Embryonic facial prominence (tissue), 1 donor: Measurements from ENCODE around the gene C2orf49.

ENCODE experiments used
- DNase-seq: peaks from one replicate; pipeline ENCODE4 v3.0.0-alpha.2; 2016; ENCODE audit errors: extremely low spot score

C2orf49 gene

GRCh38 chr2:105337122-105338019 is at the start of gene C2orf49:
C2orf49 (plus strand) TSS chr2:105337540; CDS start chr2:105337588, 48 bp downstream.
- DNase-seq: peak; percentile 90

- DNase-seq: no peak
These were observed 49.6 kb upstream of the C2orf49 start for GRCh38 chr2:105287692-105288091.

- DNase-seq: no peak
These were observed 49.2 kb upstream of the C2orf49 start for GRCh38 chr2:105288133-105288532.

- DNase-seq: no peak
These were observed 46.2 kb upstream of the C2orf49 start for GRCh38 chr2:105290981-105291660.

GRCh38 chr2:105291981-105292380 is 45.4 kb upstream of the C2orf49 start:
- no peak for DNase-seq

- peak; percentile 23 for DNase-seq
These were observed 43.3 kb upstream of the C2orf49 start for GRCh38 chr2:105294046-105294445.

DNA sequence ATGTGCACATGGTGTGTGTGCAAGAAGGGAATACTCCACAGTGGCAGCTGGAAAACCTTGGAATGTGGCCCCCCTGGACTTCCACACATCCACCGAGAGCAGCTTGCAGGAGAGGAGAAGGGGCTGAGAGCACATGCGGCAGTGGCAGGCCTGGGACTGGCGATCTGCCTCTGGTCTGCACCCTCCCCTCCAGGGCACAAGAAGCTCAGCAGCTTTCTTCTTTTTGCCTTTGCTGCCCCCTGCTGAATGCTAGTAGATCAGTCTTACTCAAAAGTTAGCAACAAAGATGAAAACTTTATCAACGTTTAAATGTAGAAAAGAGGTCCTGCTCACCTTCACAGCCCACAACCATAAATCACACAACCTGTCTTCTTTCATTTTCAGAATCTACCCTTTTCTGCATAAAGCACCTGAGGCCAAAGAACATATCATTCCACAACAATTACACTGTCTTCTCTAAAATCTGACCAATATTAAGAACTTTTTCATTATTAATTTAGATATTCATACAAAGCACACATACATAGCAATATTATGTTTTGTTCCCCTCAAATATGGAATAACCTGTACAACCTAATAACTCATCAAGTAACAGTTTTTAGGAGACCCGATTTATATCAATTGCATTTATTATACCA is 42.4 kb upstream of the C2orf49 start:
- peak; percentile 31 for DNase-seq

DNA sequence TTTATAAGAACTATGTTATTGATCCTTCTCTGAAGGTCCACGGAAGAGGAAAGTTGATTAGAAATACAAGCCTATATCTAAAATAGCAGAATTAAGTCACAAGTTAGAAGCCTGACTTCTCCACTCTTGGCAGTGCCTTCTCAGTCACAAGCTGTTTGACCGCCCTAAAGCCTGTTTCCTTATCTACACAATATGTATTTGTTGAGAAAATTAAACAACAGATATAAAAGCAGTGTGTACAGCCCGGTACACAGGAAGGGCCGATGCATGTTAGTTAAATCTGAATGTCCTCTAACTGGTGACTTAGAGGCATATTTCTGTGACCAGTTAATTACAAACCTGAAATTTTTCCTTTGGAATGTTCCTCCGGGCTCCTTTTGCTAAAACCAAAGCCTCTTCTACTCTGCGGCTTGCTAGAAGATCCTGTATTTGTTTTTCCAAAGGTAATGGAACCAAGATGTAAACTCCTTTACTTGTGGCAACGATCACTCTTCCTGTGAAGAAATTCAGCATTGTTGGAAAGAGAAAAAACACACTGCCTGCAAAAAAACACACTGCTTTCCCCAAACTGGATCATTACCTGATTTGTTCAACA is 41.2 kb upstream of the C2orf49 start:
- no peak for DNase-seq

DNA sequence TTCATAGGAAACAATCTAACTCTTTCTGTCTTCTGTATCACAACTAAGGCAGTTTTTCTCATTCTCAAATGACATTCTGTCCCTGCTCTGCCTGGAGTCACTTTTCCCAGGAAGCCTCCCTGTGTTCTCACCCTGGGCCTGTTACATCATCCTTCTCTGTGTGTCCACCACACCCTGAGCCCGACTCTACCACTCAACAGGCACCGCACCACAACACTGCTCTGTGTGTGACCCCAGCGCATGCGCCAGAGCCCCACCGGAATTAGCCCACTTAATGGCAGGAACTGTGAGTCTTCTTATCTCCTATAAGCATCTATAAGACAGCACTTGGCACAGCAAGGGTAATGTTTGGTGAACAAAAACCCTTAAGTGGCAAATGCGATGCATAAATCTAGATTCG is 40.1 kb upstream of the C2orf49 start:
- DNase-seq: no peak

GRCh38 chr2:105298017-105298416 is 39.3 kb upstream of the C2orf49 start:
- no peak for DNase-seq

DNA sequence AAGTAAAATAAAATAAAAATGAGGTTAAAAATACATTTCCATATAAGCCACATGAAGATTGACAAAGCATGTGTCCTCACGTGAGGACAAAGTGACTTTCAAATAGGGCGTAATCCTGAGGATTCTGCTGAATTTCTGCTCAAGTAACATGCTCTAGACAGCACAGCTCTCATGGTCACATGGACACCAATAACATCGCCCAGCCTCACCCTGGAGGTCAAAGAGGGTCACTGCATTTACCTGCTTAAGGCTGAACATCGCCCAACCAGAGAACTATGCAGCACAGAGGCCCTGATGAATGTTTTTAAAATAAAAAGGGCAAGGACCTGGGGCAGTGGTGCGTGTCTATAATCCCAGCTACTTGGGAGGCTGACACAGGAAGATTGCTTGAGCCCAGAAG is 38.0 kb upstream of the C2orf49 start:
- no peak for DNase-seq

DNA sequence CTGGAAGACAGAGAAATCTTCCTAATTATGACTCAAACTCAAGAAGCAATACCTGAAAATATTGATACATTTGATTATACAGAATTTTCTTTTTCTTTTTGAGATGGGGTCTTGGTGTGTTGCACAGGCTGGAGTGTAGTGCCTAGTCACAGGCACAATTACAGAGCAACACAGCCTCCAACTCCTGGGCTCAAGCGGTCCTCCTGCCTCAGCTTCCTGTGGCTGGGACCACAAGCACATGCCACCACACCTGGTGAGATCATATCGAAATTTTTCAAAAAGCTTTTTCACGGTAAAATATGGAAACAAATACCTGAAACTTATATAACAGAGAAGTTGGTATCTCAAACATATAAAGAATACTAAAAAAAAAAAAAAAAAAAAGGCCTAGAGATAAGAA is 35.7 kb upstream of the C2orf49 start:
- DNase-seq: no peak

GRCh38 chr2:105307146-105307545 is 30.2 kb upstream of the C2orf49 start:
- DNase-seq: no peak

GRCh38 chr2:105307550-105307949 is 29.8 kb upstream of the C2orf49 start:
- DNase-seq: no peak

DNA sequence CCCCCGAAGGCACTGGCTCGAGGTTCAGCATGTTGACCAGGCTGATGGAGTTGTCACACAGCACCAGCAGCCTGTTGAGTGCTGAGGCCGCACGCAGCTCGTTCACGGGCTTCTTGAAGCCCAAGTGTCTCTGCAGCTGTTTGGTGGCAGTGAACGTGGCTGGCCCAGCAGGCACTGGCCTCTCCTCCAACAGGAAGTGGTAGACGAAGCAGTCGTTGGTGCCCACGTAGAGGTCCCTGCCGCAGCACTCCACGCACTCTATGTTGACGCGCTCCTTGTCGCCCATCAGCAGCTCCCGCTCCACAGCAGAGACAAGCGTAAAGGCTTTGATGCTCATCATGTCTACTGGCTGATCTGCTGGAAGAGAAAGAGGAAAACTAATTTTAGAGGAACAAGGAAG is 29.4 kb upstream of the C2orf49 start:
- no peak for DNase-seq

GRCh38 chr2:105308382-105309146 is 28.8 kb upstream of the C2orf49 start:
- DNase-seq: no peak

- no peak for DNase-seq
These were observed 28.2 kb upstream of the C2orf49 start for GRCh38 chr2:105309147-105309545.

GRCh38 chr2:105313877-105314276 is 23.5 kb upstream of the C2orf49 start:
- DNase-seq: no peak

GRCh38 chr2:105315314-105315713 is 22.0 kb upstream of the C2orf49 start:
- DNase-seq: no peak

DNA sequence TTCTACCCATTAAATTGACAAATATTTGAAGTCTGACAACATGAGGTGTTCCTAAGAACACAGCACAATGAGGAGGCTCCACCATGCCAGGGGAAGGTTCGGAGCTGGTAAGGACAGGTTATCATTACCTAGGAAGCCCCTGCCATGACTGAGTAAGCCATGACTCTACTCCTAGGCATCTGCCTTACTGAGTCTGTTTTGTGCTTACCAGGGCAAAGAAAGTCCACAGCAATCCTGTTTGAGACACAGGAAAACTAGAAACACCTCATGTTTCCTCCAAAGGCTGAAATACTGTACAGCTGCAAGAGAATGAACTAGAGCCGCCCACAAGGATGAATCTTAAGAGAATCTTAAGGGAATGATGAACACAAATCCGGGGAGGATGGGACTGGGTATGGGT is 19.4 kb upstream of the C2orf49 start:
- DNase-seq: no peak

DNA sequence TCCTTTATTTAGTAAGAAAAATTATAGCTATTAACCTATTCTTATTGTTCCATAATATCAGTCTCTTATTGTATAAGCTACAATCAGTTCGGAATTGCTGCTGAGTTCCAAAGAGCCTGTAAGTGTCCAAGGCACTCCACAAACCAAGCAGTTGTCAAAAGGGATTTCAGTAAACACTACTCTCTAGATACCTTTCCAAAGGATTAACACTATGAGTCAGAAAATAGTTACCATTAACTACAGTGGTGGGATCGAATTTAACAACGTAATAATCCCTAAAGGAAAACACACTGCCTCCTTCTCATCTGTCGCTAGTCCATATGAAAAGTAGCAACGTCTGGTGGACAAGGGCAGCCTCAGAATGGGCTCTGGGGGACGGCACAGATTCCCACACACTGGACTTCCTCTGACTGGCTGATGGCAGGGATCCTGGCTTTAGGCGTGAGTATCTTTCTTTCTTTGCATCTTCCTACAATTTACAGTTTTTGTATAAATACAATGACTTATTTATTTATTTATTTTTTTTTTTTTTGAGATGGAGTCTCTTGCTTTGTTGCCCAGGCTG is 16.6 kb upstream of the C2orf49 start:
- DNase-seq: no peak
